Measurements from ENCODE around the gene PRICKLE2. TPM values are rescaled to one million over a fixed set of nuclear protein-coding genes. Genes with fewer than 3 reads are reported as not detected.

Gene PRICKLE2
- total and polyA plus RNA-seq, 10 donors, result 0.27 to 11.4 (median 5.4) TPM

DNA sequence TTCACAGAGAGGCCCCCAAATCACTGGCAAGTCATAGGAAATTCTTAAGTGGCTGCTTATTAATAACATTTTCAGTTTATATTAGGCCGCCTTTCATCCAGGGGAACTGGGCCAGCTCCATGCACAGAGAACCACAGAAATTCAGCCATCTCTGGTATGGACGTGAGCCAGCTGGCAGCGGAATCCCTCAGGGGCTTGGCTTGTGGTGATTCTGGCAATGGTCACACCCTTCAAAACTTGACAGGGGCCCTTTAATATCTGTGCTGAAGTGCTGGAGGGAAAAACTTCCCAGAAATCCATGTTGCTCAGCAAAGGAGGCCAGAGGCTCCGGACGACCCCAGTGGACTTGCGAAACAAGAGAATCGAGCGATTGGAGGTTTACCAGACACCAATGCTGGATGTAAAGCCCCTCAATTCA is 11.3 kb downstream of the PRICKLE2 start:
- intact Hi-C loops (cut with DNase I; ENCODE audit: low total_unique reads), result no loop called here
- Histone ChIP-seq H3K36me3 (no peaks in the 10 kb centered on the region), H3K4me3 (peak overlapping the region in 1 of 8 donors; percentile 13), H3K27me3 (replicated peaks in 1 of 7) (peaks cover 0 to 8% (median 0%) of the 10 kb centered on the region in 7 donors), H3K4me1 (peaks cover 0 to 5% (median 0%) of the 10 kb centered on the region in 6 donors), H3K9me3 (no peaks in the 10 kb centered on the region), H3K27ac (peak overlapping the region in 7 of 8 donors; percentile 26 to 70 (median 63))
- TF ChIP-seq, protein P1, sequence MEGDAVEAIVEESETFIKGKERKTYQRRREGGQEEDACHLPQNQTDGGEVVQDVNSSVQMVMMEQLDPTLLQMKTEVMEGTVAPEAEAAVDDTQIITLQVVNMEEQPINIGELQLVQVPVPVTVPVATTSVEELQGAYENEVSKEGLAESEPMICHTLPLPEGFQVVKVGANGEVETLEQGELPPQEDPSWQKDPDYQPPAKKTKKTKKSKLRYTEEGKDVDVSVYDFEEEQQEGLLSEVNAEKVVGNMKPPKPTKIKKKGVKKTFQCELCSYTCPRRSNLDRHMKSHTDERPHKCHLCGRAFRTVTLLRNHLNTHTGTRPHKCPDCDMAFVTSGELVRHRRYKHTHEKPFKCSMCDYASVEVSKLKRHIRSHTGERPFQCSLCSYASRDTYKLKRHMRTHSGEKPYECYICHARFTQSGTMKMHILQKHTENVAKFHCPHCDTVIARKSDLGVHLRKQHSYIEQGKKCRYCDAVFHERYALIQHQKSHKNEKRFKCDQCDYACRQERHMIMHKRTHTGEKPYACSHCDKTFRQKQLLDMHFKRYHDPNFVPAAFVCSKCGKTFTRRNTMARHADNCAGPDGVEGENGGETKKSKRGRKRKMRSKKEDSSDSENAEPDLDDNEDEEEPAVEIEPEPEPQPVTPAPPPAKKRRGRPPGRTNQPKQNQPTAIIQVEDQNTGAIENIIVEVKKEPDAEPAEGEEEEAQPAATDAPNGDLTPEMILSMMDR (IDR thresholded peaks at IDR 0.05 in 8 of 11, conservative IDR thresholded peaks at IDR 0.05 in 3 of 11), result no peak
- peak in 1 of 3 donors; percentile 11 for TF ChIP-seq POLR2AphosphoS5 (IDR thresholded peaks at IDR 0.05)
- WGBS, 5 donors, result 27 to 55% (median 39%) methylated on average over 8 of the region's 8 CpGs
- no peak for DNase-seq

DNA sequence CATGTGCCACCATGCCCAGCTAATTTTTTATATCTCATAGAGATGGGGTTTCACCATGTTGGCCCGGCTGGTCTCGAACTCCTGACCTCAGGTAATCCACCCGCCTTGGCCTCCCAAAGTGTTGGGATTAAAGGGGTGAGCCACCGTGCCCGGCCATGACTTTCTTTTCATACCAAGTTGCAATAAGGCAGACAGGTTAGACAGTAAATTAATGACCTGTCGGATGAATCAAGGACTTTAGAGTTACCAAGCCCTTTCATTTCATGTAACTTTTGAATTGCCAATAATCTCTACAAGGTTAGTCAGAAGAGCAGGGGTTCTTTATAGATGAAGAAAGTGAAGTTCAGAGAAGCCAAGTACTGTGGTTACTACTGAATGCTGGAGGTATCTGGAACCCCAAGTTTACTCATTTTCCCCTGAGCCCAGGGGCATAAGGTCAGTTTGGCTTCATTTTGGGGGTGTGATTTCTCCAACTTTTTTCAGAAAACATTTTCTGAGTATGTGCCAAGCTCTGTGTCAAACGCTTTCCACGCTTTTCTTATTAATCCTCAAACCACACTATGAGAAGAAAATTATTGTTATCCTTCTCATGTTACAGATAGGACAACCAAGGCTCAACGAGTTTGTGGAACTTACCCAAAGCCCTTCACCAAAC is 11.9 kb downstream of the PRICKLE2 start:
- intact Hi-C loops (cut with DNase I; ENCODE audit: low total_unique reads), result no loop called here
- no peak for TF ChIP-seq POLR2AphosphoS5 (IDR thresholded peaks at IDR 0.05)
- H3K36me3 ChIP-seq, result no peaks in the 10 kb centered on the region
- H3K27ac ChIP-seq, result peak overlapping the region in 6 of 8 donors; percentile 49 to 70 (median 63)
- H3K4me3 ChIP-seq, result no peak overlapping the region
- H3K9me3 ChIP-seq, result no peaks in the 10 kb centered on the region
- H3K27me3 ChIP-seq (replicated peaks in 1 of 7), result peaks cover 0 to 8% (median 0%) of the 10 kb centered on the region in 7 donors
- H3K4me1 ChIP-seq, result peaks cover 0 to 5% (median 0%) of the 10 kb centered on the region in 6 donors
- DNase-seq, result no peak
- 88 to 94% (median 90%) methylated on average over 9 of the region's 9 CpGs for WGBS, 5 donors

DNA sequence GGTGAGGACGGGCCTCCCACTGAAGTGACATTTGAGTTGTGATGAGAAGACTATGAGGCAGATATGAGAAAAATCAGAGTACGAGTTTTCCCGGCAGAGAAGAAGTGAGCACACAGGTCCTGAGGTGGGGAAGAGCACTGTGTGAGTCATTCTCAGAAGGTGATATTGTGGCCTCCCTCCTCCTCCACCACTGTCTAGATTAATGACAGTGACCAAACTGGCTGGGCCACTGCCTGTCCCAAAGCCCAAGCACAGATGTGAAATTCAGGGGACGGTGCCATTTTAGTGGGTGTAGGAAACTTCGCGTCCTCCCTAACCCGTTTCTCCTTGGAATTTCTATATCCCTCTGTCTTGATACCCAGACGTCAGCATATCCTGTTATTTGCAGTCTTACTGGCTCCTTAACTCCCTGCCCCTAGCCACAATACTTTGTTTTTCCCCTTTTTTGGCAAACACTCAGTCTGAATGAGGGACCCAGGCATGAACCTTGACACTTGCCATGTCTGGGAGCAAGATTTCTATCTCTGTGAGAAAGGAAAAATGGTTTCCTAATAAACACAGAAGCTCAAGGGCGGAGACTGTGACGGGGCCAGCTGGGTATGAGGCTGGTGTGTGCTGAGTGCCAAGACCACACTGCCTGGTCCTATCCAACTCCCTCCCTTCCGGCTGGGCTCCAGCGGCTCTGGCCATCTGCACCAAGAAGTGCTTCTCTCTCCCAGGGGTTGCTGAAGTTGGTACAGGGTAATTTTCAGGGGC is 15.2 kb downstream of the PRICKLE2 start:
- intact Hi-C loops (cut with DNase I; ENCODE audit: low total_unique reads), result no loop called here
- Histone ChIP-seq H3K4me3 (no peak overlapping the region), H3K36me3 (no peaks in the 10 kb centered on the region), H3K9me3 (no peaks in the 10 kb centered on the region), H3K4me1 (peaks cover 0 to 5% (median 0%) of the 10 kb centered on the region in 6 donors), H3K27me3 (replicated peaks in 1 of 7) (peaks cover 0 to 11% (median 0%) of the 10 kb centered on the region in 7 donors), H3K27ac (peak overlapping the region in 7 of 8 donors; percentile 5 to 70 (median 52))
- 44 to 50% (median 45%) methylated on average over 12 of the region's 12 CpGs for WGBS, 5 donors
- no peak for DNase-seq
- TF ChIP-seq POLR2A (IDR thresholded peaks at IDR 0.05), result no peak
- peak; percentile 24 to 71 (median 59) for TF ChIP-seq POLR2AphosphoS5 (IDR thresholded peaks at IDR 0.05)
- TF ChIP-seq, protein P1 (IDR thresholded peaks at IDR 0.05 in 8 of 11, conservative IDR thresholded peaks at IDR 0.05 in 3 of 11), result no peak

DNA sequence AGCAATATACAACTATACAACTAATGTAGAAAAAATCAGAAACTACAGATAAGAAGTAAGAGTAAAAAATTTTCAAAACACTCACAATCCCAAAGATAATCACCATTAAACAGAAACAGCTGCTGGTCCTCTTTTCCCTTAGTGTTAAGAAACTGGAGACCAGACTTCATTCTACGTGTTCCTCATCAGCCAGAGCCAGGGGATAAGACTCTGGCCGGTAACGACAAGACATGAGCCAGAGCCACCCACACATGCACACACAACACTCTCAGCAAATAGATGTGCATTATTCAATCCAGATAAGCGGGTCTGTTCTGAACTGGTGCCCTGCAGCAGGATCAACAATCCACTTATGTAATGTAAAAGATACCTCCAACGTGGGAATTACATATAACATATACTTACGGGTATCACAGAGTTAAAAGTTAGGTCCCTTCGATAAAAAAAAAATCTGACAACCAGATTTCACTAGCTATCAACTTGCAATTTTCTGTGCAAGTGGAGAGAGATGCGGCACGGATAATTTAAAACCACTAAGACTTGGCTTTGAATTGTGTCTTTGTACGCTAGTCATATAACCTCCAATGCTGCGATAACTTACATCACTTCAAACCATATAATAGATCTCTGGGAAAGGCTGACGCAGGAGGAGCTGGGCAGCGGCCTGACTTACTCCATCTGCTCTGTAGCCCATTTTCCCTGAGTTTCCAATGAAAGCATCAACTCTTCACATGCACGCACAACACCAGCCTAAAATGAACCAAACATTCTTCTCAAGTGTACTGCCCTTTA is 17.8 kb downstream of the PRICKLE2 start:
- Histone ChIP-seq H3K27ac (no peak overlapping the region), H3K36me3 (no peaks in the 10 kb centered on the region), H3K27me3 (replicated peaks in 1 of 7) (peaks cover 0 to 6% (median 0%) of the 10 kb centered on the region in 7 donors), H3K4me1 (peaks cover 0 to 5% (median 0%) of the 10 kb centered on the region in 6 donors), H3K4me3 (no peak overlapping the region), H3K9me3 (no peaks in the 10 kb centered on the region)
- TF ChIP-seq POLR2AphosphoS5 (IDR thresholded peaks at IDR 0.05) (no peak), POLR2A (IDR thresholded peaks at IDR 0.05) (no peak)
- TF ChIP-seq, protein P1 (IDR thresholded peaks at IDR 0.05 in 8 of 11, conservative IDR thresholded peaks at IDR 0.05 in 3 of 11), result no peak
- DNase-seq, result no peak
- 85 to 93% (median 91%) methylated on average over 14 of the region's 14 CpGs for WGBS, 5 donors
- intact Hi-C loops (cut with DNase I; ENCODE audit: low total_unique reads), result no loop called here

Measured in spleen (tissue), 11 donors.